NCI-H774 (cell line): Measurements from ENCODE around the gene ERCC2.
A peak's percentile ranks its signal among the peaks of the same experiment; 100 is the strongest.
"Not testable (repeated sequence)": the region's sequence is repeated elsewhere in the genome, so short reads cannot be mapped to it uniquely, and the experiment has no call there.

Experiments used
- DNase-seq: peaks from one replicate; lab custom pipeline; 2025; lab: John Stamatoyannopoulos, UW

The ERCC2 gene

DNA sequence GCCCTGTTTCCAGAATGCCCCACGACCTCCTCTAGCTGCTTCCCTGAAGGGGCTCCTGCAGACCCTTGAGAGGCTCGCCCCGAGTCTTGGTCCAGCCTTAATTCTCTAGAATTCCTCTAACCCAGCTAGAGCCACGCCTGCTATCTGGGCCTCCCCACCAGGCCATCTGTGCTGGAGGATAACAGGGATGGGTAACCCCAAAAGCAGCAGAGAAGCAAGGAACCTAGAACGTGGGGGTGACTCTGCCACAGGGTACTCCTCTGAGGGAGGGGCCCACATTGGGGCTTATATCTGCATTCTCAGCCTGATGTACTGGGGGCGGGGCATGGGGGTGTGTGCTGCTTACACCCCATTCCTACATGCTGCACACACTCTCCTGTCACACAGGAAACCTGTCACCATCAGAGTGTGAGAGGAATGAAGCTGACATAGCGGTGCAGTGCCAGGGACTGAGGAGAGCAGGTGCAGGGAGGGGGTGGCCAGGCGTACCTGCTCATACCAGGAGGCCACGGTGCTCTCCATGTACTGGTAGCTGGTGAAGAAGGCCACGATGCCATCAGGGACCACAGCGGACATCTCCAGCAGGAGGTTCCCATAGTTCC is 16.0 kb downstream of the ERCC2 start:
- DNase-seq = no peak

DNA sequence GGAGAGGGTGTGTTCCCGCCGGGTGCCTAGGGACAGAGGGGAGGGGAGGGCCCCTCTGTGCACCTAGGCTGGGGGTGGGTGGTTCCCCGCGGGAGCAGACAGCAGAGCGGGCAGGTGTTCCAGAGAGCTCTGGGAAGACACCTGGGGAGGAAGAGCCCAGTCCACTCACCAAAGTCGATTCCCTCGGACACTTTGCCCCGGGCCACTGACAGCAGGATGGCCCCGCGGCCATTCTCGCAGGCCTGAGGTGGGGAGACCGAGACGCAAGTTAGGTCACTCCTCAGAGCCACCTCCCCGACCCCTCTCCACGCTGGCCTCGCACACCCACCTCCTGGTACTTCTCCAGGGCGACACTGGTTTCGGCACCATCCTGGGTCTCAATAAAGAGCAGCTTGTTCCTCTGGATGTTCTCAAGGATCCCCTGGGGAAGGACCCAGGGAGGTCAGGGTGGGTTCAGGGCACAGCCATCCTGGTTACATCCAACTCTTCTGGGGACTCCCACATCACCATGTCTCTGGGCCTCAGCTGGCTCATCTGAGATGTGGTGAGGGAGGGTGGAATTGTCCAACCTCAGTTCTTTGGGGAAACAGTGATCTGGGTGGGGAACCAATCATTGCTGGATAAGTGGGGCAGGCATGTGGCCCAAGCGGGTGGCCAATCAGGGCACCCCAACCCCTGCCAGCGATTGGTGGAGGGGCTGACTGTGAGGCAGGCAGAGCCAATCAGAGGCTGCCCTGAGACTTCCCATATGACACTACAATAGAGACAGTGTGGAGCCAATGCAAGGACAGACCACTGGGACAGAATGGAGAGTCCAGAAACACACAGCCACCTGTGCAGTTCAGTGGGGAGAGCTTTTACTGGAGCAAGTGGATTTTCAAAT is 17.2 kb downstream of the ERCC2 start:
- DNase-seq = no peak

GRCh38 chr19:45352471-45352870 is 17.9 kb downstream of the ERCC2 start:
- DNase-seq = no peak

DNA sequence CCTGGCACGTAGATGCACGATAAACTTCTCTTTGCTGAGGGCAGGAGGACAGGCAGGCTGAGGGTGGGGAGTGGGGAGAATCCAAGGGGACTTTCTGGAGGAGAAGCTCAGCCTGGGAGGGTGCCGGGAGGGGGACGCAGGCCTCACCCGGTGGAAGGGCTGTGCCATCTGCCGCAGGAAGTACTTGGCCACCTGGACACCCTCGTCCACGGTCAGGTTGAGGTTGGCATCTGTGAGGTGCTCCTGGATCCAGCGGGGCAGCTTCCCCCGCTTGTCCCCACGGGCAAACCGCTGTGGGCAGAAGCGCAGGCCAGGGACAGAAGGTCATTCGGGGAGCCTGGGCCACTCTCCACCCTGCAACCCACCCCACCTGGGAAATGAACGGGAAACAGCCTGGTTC is 18.3 kb downstream of the ERCC2 start:
- DNase-seq = no peak

DNA sequence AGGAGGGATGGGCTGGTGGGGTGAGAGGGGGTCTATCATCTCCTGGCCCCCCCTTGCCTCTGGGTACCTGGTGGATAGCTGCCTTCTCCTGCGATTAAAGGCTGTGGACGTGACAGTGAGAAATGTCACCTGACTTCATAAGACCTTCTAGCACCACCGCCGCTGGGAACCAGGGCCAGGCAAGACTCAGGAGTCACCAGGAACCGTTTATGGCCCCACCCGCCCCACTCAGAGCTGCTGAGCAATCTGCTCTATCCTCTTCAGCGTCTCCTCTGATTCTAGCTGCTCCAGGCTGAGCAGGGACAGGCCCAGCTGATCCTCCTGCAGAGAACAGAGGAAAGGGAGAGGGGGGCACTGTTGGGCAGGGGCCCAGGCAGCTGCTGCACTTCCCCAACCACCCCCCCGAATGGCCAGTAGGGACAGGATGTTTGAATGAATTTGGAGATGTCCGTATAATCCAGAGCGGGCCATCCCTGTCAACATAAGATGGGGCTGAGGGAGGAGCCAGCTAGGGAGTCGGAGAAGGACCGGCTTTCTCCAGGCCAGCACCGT is 18.9 kb downstream of the ERCC2 start:
- DNase-seq = no peak

DNA sequence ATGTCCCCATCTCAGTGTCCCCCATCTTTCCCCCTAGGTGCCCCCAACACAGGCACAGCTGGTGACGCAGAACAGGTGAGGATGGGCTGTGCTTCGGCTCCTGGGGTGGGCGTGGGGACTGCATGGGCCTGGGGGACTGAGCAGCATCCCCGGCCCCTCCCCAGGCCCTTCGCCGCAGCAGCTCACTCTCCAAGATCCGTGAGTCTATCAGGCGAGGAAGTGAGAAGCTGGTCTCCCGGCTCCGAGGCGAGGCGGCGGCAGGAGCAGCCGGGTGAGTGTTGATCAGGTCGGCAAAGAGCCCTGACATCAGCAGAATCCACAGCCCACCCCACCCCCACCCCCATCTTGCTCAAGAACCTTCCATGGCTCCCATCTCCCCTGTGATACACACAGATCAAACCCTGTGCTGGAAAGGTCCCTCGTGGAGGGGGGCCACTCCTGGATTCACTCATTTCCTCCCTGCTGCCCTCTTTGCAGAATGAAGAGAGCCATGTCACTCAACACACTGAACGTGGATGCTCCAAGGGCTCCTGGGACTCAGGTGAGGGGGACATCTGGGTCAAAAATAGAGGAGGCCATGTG is 19.8 kb downstream of the ERCC2 start:
- no peak for DNase-seq

GRCh38 chr19:45349430-45349941 is 20.9 kb downstream of the ERCC2 start:
- DNase-seq = no peak

DNA sequence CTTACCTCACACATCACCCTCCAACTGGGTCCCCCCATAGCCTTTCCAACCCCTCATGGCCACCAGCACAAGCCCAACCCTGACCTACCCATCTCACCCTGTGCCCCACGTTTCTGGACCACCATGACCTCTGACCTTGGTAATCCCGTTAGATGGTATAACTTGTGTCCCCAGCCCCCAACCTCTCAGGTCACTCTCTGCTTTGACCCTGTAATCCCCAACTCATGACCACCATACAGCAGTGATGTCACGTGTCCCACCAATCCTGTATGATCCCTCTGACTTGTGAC is 21.3 kb downstream of the ERCC2 start:
- DNase-seq = no peak

- DNase-seq = no peak
Measured at GRCh38 chr19:45348367-45349125, 21.8 kb downstream of the ERCC2 start.

DNA sequence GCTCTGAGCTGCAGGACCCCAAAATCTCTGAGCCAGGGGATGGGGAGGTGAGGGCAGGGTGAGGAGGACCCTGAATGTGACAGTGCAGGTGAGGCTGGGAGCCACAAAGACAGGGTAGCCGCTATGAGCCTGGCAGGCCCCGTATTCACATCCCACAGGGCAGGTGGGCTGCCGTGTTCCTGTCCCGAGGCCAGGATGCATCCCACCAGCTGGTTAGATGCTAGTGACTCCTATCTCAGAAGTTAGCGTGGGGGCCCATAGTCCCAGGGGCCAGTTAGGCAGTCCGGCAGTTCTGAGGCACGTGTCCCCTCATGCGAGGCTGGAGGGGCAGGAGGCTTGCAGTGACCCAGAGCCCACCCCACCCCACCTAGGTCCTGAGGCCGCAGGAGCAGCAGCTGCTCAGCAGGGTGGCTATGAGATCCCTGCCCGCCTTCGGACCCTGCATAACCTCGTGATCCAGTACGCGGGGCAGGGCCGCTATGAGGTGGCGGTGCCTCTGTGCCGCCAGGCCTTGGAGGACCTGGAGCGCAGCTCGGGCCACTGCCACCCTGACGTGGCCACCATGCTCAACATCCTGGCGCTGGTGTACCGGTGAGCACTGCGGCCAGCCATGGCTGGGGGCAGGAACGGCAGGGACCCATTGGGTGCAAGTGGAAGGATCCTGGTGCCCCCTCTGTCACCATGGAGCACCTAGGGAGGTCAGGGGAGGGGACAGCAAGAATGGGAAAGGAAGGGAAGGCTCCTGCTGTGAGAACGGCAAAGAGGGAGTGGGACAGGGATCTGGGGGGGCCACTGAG is 22.6 kb downstream of the ERCC2 start:
- DNase-seq = no peak

- no peak for DNase-seq
Measured at GRCh38 chr19:45346449-45346848, 23.9 kb downstream of the ERCC2 start.

- DNase-seq = no peak
Measured at GRCh38 chr19:45345506-45345860, 24.9 kb downstream of the ERCC2 start.

DNA sequence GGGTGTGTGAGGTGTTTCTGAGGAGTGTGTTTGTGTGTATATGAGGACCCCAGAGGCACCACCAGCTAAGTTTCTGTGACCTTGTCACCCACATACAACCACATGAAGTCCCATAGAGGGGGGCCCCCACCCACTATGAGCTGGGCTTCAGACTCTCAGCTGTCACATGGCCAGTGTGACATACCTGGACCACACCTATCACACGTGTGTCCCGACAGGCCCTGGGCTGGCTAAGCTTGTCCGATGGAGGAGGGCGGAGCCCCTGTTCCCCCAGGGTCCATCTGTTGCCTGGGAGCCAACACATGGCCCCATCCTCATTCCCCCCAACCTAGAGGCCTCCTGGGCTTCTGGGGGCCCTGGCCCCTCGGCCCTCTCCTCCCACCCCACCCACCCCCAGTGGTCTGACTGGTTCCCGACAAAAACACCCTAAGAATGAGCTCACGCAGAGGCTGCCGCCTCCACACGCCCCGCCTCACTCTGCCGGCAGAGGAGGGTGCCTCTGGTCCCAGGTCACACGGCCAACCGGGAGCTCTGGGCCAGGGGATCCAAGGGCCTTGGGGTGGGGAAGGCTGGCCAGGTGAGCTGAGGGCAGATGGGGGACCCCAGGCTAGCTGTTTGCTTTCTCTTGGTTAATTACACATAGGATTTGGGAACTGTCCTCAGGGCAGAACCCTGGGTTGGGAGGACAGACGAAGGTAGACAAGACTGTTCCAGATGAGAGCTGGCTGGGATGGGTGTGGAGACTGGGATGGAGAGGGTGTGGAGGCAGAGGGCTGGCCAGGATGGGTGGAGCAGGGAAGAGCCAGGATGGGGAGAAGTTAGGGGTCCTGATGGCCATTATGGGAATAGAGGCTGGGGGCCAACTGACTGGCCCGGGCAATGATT is 25.5 kb downstream of the ERCC2 start:
- DNase-seq = no peak

DNA sequence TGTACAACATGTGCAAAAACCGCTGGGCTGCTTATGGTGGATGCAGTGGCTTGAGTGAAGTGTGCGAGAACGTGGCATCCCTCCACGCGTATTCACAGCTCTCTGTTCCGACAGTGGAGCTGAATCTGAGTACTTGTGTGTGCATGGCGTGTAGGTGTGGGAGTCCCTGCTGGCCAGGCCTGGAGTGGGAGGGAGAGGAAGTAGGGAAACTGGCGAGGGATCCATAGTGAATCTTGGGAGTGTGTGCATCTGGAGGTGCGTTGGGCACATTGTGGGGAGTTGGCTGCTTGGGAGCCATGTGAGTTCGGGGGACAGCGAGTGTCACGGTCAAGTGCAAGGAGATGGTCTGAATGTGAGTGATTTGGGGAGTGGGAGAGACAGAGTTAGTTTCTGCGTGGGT is 27.5 kb downstream of the ERCC2 start:
- no peak for DNase-seq

- no peak for DNase-seq
Measured at GRCh38 chr19:45340899-45341453, 29.4 kb downstream of the ERCC2 start.

DNA sequence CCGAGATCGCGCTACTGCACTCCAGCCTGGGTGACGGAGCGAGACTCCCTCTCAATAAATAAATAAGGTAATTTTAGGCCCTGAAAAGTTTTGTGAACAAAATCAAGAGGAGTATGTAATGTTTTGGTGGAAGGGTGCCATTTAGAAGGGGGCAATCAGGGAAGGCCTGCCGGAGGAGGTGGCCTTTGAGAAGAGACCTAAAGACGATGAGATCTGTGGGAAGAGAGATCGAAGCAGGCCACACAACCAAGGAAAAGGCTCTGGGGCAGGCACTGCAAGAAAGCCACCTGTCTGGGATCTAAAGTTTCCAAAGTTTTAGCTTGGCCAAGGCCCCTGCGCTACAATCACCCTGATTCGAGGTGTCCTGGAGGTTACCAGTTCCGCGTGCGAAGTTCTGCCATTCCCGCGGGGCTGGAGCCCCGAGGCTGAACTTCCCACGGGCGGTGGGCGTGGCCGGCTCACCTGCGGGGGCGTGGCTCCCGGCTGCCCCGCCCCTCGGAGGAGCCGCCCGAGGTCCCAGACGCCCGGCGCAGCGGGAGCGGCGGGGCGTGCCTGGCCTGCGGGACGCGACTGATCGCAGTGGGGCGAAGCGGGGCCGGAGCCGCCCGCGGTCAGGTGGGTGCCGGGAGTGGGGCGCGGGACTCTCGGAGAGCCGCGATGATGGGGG is 30.0 kb downstream of the ERCC2 start, which contains the start of gene KLC3:
Gene KLC3 (plus strand): TSS at position 519 of the 667 bp plus-strand sequence. CDS start 4,792 bp downstream, outside the sequence.
- peak; percentile 52 for DNase-seq

DNA sequence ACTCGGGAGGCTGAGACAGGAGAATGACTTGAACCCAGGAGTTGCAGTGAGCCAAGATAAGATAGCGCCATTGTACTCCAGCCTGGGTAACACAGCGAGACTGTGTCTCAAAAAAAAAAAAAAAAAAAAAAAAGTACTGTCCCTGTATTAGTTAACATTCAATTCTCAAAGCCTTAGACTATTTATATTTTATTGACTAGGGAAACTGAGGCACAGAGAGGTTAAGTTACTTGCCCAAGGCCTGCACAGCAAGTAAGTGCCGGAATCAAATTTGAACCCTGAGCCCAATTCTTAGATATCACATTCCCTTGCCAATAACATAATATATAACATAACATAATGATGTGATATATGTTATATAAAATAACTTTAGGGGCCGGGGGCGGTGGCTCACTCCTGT is 30.7 kb downstream of the ERCC2 start:
- DNase-seq = no peak

GRCh38 chr19:45336696-45337251 is 33.6 kb downstream of the ERCC2 start:
- no peak for DNase-seq

- not testable (repeated sequence) for DNase-seq
Measured at GRCh38 chr19:45334881-45335280, 35.5 kb downstream of the ERCC2 start.
